ENCODE measurements around the gene EVI2B. TPM values are rescaled to one million over a fixed set of nuclear protein-coding genes. Genes with fewer than 3 reads are reported as not detected.
"Not testable (repeated sequence)": the region's sequence is repeated elsewhere in the genome, so short reads cannot be mapped to it uniquely, and the experiment has no call there.

The EVI2B gene
- total and polyA plus RNA-seq, 7 experiments from 2014 or later = 57.8 to 154 (median 94.2) TPM

GRCh38 chr17:31294820-31295488 is 18.9 kb downstream of the EVI2B start:
- Histone ChIP-seq H3K4me1 (ENCODE audit: control insufficient read depth in 2 of 2, insufficient read depth in 2 of 2, low read length in 2 of 2) (no peaks in the 10 kb centered on the region), H3K9me3 (ENCODE audit: control insufficient read depth in 2 of 3, low read length in 3 of 3) (no peaks in the 10 kb centered on the region), H3K27me3 (ENCODE audit: control insufficient read depth in 2 of 2, insufficient read depth in 2 of 2, low read length in 2 of 2) (no peaks in the 10 kb centered on the region), H3K4me3 (ENCODE audit: low read length) (no peak overlapping the region), H3K27ac (ENCODE audit: low read depth, low read length) (no peak overlapping the region), H3K36me3 (ENCODE audit: control insufficient read depth in 2 of 3, insufficient read depth in 3 of 3, low read length in 3 of 3) (no peaks in the 10 kb centered on the region)
- Mint-ChIP-seq H3K27me3 (no peaks in the 10 kb centered on the region), H3K9me3 (no peaks in the 10 kb centered on the region), H3K27ac (peak overlapping the region in 1 of 9 donors; percentile 7), H3K36me3 (peaks cover 0 to 7% (median 4%) of the 10 kb centered on the region in 5 donors), H3K4me3 (no peak overlapping the region), H3K4me1 (peaks cover 11 to 56% (median 30%) of the 10 kb centered on the region in 7 donors)
- CTCF ChIA-PET = interaction anchor here (1.0 kb wide), 1 partner anchor 15 kb away, joined by 3 read pairs; no protein-coding TSS in a partner anchor
- POLR2A ChIA-PET = interaction anchor here (1.8 kb wide), 1 partner anchor 16 kb away, joined by 4 read pairs; no protein-coding TSS in a partner anchor
- DNase-seq (no peak), ATAC-seq (no peak)
- intact Hi-C loops (cut with micrococcal nuclease) = loop anchor here in 1 of 2 donors (5.0 kb wide), 1 partner anchor 37 kb away; no protein-coding TSS in a partner anchor

GRCh38 chr17:31294231-31294630 is 19.6 kb downstream of the EVI2B start:
- no peak overlapping the region for H3K27ac Mint-ChIP-seq
- Histone ChIP-seq H3K36me3 (ENCODE audit: control insufficient read depth in 2 of 3, insufficient read depth in 3 of 3, low read length in 3 of 3) (no peaks in the 10 kb centered on the region), H3K4me1 (ENCODE audit: control insufficient read depth in 2 of 2, insufficient read depth in 2 of 2, low read length in 2 of 2) (no peaks in the 10 kb centered on the region), H3K27ac (ENCODE audit: low read depth, low read length) (no peak overlapping the region), H3K9me3 (ENCODE audit: control insufficient read depth in 2 of 3, low read length in 3 of 3) (no peaks in the 10 kb centered on the region), H3K4me3 (ENCODE audit: low read length) (no peak overlapping the region), H3K27me3 (ENCODE audit: control insufficient read depth in 2 of 2, insufficient read depth in 2 of 2, low read length in 2 of 2) (no peaks in the 10 kb centered on the region)
- H3K36me3 Mint-ChIP-seq = peaks cover 0 to 7% (median 4%) of the 10 kb centered on the region in 5 donors
- DNase-seq (no peak), ATAC-seq (no peak)
- no peaks in the 10 kb centered on the region for H3K9me3 Mint-ChIP-seq
- intact Hi-C loops (cut with micrococcal nuclease) = no loop called here
- CTCF ChIA-PET = interaction anchor here (1.1 kb wide), 1 partner anchor 56 kb away, joined by 3 read pairs; no protein-coding TSS in a partner anchor
- POLR2A ChIA-PET = interaction anchor here (1.8 kb wide), 1 partner anchor 17 kb away, joined by 4 read pairs; no protein-coding TSS in a partner anchor
- H3K27me3 Mint-ChIP-seq = no peaks in the 10 kb centered on the region
- no peak overlapping the region for H3K4me3 Mint-ChIP-seq
- peaks cover 7 to 57% (median 31%) of the 10 kb centered on the region in 7 donors for H3K4me1 Mint-ChIP-seq

DNA sequence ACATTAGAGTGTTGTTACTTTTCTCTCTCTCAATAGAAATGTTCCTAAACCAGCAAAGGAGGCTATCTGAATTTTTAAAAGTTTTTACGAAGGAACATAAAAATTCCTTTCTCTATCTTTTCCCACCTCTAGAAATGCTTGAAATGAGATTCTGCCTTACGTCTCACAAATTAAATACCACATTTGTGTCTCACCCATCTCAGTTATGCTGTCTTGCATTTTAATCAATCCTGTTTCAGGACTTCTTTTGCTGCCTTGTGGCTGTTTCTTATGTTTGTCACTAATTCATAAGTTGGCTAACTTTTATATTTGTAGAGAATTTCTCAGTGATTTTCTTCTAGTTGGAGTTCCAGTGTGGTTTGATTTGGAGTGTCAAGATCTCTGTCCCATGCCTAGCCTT is 20.3 kb downstream of the EVI2B start:
- ATAC-seq (no peak), DNase-seq (no peak)
- peaks cover 7 to 58% (median 33%) of the 10 kb centered on the region in 7 donors for H3K4me1 Mint-ChIP-seq
- intact Hi-C loops (cut with micrococcal nuclease) = no loop called here
- no peak overlapping the region for H3K4me3 Mint-ChIP-seq
- H3K27ac ChIP-seq (ENCODE audit: low read depth, low read length) = no peak overlapping the region
- peaks cover 0 to 7% (median 4%) of the 10 kb centered on the region in 5 donors for H3K36me3 Mint-ChIP-seq
- H3K36me3 ChIP-seq (ENCODE audit: control insufficient read depth in 2 of 3, insufficient read depth in 3 of 3, low read length in 3 of 3) = no peaks in the 10 kb centered on the region
- no peak overlapping the region for H3K4me3 ChIP-seq (ENCODE audit: low read length)
- H3K27me3 ChIP-seq (ENCODE audit: control insufficient read depth in 2 of 2, insufficient read depth in 2 of 2, low read length in 2 of 2) = no peaks in the 10 kb centered on the region
- H3K9me3 Mint-ChIP-seq = no peaks in the 10 kb centered on the region
- CTCF ChIA-PET = interaction anchor here (1.1 kb wide), 1 partner anchor 56 kb away, joined by 3 read pairs; no protein-coding TSS in a partner anchor
- H3K9me3 ChIP-seq (ENCODE audit: control insufficient read depth in 2 of 3, low read length in 3 of 3) = no peaks in the 10 kb centered on the region
- POLR2A ChIA-PET = interaction anchor here (1.8 kb wide), 1 partner anchor 18 kb away, joined by 4 read pairs; no protein-coding TSS in a partner anchor
- no peak overlapping the region for H3K27ac Mint-ChIP-seq
- no peaks in the 10 kb centered on the region for H3K27me3 Mint-ChIP-seq
- H3K4me1 ChIP-seq (ENCODE audit: control insufficient read depth in 2 of 2, insufficient read depth in 2 of 2, low read length in 2 of 2) = no peaks in the 10 kb centered on the region

GRCh38 chr17:31291820-31292219 is 22.0 kb downstream of the EVI2B start:
- Histone ChIP-seq H3K4me1 (ENCODE audit: control insufficient read depth in 2 of 2, insufficient read depth in 2 of 2, low read length in 2 of 2) (no peaks in the 10 kb centered on the region), H3K9me3 (ENCODE audit: control insufficient read depth in 2 of 3, low read length in 3 of 3) (no peaks in the 10 kb centered on the region), H3K27me3 (ENCODE audit: control insufficient read depth in 2 of 2, insufficient read depth in 2 of 2, low read length in 2 of 2) (no peaks in the 10 kb centered on the region), H3K36me3 (ENCODE audit: control insufficient read depth in 2 of 3, insufficient read depth in 3 of 3, low read length in 3 of 3) (no peaks in the 10 kb centered on the region), H3K4me3 (ENCODE audit: low read length) (no peak overlapping the region), H3K27ac (ENCODE audit: low read depth, low read length) (no peak overlapping the region)
- POLR2A ChIA-PET = no interaction called here
- Mint-ChIP-seq H3K4me1 (peaks cover 10 to 60% (median 47%) of the 10 kb centered on the region in 7 donors), H3K36me3 (peaks cover 0 to 16% (median 4%) of the 10 kb centered on the region in 5 donors), H3K27me3 (no peaks in the 10 kb centered on the region), H3K4me3 (no peak overlapping the region), H3K27ac (no peak overlapping the region), H3K9me3 (peaks cover 0 to 4% (median 0%) of the 10 kb centered on the region in 11 donors)
- ATAC-seq = no peak
- intact Hi-C loops (cut with micrococcal nuclease) = no loop called here
- CTCF ChIA-PET = no interaction called here
- no peak for DNase-seq

GRCh38 chr17:31289790-31290189 is 24.1 kb downstream of the EVI2B start:
- intact Hi-C loops (cut with micrococcal nuclease) = loop anchor here (5.0 to 10.0 kb wide), 2 partner anchors 33 to 55 kb away; partner anchors contain the start of gene EVI2A (in 1 of the 2)
- no peaks in the 10 kb centered on the region for H3K27me3 ChIP-seq (ENCODE audit: control insufficient read depth in 2 of 2, insufficient read depth in 2 of 2, low read length in 2 of 2)
- H3K36me3 ChIP-seq (ENCODE audit: control insufficient read depth in 2 of 3, insufficient read depth in 3 of 3, low read length in 3 of 3) = no peaks in the 10 kb centered on the region
- H3K27ac ChIP-seq (ENCODE audit: low read depth, low read length) = no peak overlapping the region
- Mint-ChIP-seq H3K27ac (peak overlapping the region in 4 of 9 donors; percentile 39 to 82 (median 60)), H3K27me3 (no peaks in the 10 kb centered on the region), H3K4me3 (peak overlapping the region in 3 of 10 donors; percentile 55 to 67 (median 57)), H3K36me3 (peaks cover 0 to 11% (median 0%) of the 10 kb centered on the region in 5 donors), H3K9me3 (peaks cover 0 to 4% (median 0%) of the 10 kb centered on the region in 11 donors), H3K4me1 (peaks cover 8 to 45% (median 37%) of the 10 kb centered on the region in 7 donors)
- CTCF ChIA-PET = interaction anchor here (0.5 kb wide), 1 partner anchor 48 kb away, joined by 3 read pairs; no protein-coding TSS in a partner anchor
- no peak for ATAC-seq
- no peak for DNase-seq
- no peaks in the 10 kb centered on the region for H3K9me3 ChIP-seq (ENCODE audit: control insufficient read depth in 2 of 3, low read length in 3 of 3)
- POLR2A ChIA-PET = interaction anchor here (0.6 to 1.1 kb wide), 3 partner anchors 13 to 21 kb away, joined by 3 read pairs; no protein-coding TSS in a partner anchor
- no peak overlapping the region for H3K4me3 ChIP-seq (ENCODE audit: low read length)
- no peaks in the 10 kb centered on the region for H3K4me1 ChIP-seq (ENCODE audit: control insufficient read depth in 2 of 2, insufficient read depth in 2 of 2, low read length in 2 of 2)

DNA sequence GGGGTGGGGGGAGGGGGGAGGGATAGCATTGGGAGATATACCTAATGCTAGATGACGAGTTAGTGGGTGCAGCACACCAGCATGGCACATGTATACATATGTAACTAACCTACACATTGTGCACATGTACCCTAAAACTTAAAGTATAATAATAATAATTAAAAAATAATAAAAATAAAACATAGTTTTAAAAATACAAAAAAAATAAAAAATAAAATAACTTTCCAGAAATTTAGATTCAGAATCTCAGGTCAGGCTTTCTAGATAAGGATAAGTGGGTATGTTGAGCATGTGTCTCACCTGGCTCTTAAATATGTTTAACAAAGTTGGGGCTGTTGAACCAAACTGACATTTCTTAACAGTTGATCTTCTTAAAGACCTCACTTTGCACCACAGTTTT is 25.9 kb downstream of the EVI2B start:
- not testable (repeated sequence) for H3K27me3 Mint-ChIP-seq

More for the DNA sequence above, 25.9 kb downstream of the EVI2B start:
- CTCF ChIA-PET; H3K4me1 ChIP-seq (ENCODE audit: control insufficient read depth in 2 of 2, insufficient read depth in 2 of 2, low read length in 2 of 2); H3K27ac ChIP-seq (ENCODE audit: low read depth, low read length); H3K9me3 ChIP-seq (ENCODE audit: control insufficient read depth in 2 of 3, low read length in 3 of 3); H3K36me3 ChIP-seq (ENCODE audit: control insufficient read depth in 2 of 3, insufficient read depth in 3 of 3, low read length in 3 of 3); DNase-seq; ATAC-seq; H3K4me3 ChIP-seq (ENCODE audit: low read length); H3K9me3 Mint-ChIP-seq; H3K27me3 ChIP-seq (ENCODE audit: control insufficient read depth in 2 of 2, insufficient read depth in 2 of 2, low read length in 2 of 2): not testable (repeated sequence)
- POLR2A ChIA-PET = interaction anchor here (0.6 to 0.7 kb wide), 3 partner anchors 17 to 344 kb away, joined by 3 to 4 read pairs (median 3); no protein-coding TSS in a partner anchor
- H3K27ac Mint-ChIP-seq = peak overlapping the region in 4 of 9 donors; percentile 13 to 39 (median 20)
- peaks cover 8 to 41% (median 36%) of the 10 kb centered on the region in 7 donors for H3K4me1 Mint-ChIP-seq
- peak overlapping the region in 1 of 10 donors; percentile 32 for H3K4me3 Mint-ChIP-seq
- peaks cover 0 to 11% (median under 1%) of the 10 kb centered on the region in 5 donors for H3K36me3 Mint-ChIP-seq
- intact Hi-C loops (cut with micrococcal nuclease) = loop anchor here (5.0 to 10.0 kb wide), 2 partner anchors 34 to 53 kb away; partner anchors contain the start of gene EVI2A (in 1 of the 2)
